Epithelial cell of proximal tubule (primary cell): ENCODE results near the gene PCNX2. TPM values are rescaled to one million over a fixed set of nuclear protein-coding genes. Genes with fewer than 3 reads are reported as not detected.
"Not testable (repeated sequence)": the region's sequence is repeated elsewhere in the genome, so short reads cannot be mapped to it uniquely, and the experiment has no call there.

Experiments
- DNase-seq: peaks from one replicate; pipeline ENCODE4 v3.0.0-alpha.2; 2011; ENCODE audit warnings: low read depth
- H3K4me3 ChIP-seq: 2 replicates; pipeline ENCODE4 v1.5.1; 2011; ENCODE audit warnings: low read depth, mild to moderate bottlenecking, low read length
- CTCF ChIP-seq: conservative IDR thresholded peaks from 2 replicates; pipeline ENCODE4 v1.5.1; 2012; ENCODE audit warnings: low read depth, mild to moderate bottlenecking, low read length
- total RNA-seq: library from RNA; depleted of rRNA; stranded (reverse); fragments of >200 nt; gene quantifications from 2 replicates; pipeline ENCODE4 v1.2.3, GENCODE V29; 2015

The PCNX2 gene
- total RNA-seq, 1 donor from 2014 or later, result 11.4 TPM

GRCh38 chr1:233144434-233144833 is 151.1 kb downstream of the PCNX2 start:
- no peak for DNase-seq
- no peak overlapping the region for H3K4me3 ChIP-seq
- no peak for TF ChIP-seq CTCF

DNA sequence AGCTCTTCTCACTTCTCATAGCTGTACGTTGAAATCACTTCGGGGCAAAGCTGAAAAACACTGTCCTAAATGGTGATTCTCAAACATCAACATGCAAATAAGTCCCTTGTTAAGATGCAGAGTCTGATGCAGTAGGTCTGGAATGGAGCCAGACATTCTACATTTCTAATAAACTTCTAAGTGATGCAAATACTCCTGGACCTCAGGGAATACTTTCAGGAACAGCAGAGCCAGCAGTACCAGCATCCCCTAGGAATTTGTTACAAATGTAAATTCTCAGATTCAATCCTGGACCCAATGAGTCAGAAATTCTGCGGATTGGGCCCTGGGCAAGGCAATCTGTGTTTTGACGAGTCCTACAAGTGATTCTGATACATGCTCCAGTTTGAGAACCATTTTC is 152.3 kb downstream of the PCNX2 start:
- TF ChIP-seq CTCF, result no peak
- no peak overlapping the region for H3K4me3 ChIP-seq
- DNase-seq, result no peak

- H3K4me3 ChIP-seq, result no peak overlapping the region
- TF ChIP-seq CTCF, result no peak
- no peak for DNase-seq
Measured at GRCh38 chr1:233140974-233141373, 154.6 kb downstream of the PCNX2 start.

DNA sequence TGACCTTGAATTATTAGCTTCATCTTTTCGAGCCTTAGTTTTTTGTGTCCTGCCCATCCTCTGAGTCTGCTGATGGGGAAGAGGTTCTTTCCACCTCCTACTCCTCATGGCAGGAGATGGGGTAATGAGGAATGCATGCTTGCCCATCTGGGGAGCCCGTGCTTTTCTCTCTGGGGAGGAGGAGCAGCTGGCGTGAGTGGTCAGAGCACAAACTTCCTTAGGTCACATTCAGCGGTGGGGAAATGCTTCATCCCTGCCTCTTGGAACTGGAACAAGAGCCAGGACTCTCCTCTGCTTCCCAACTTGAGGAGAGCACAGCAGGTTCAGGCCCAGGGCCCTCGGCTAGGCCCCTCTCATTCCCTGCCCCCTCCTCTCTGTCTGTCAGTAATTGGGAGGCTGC is 155.0 kb downstream of the PCNX2 start:
- no peak for DNase-seq
- TF ChIP-seq CTCF, result no peak
- no peak overlapping the region for H3K4me3 ChIP-seq

- H3K4me3 ChIP-seq, result no peak overlapping the region
- no peak for TF ChIP-seq CTCF
- DNase-seq, result no peak
Measured at GRCh38 chr1:233138788-233139585, 156.5 kb downstream of the PCNX2 start.

GRCh38 chr1:233135833-233136232 is 159.7 kb downstream of the PCNX2 start:
- DNase-seq, result no peak
- TF ChIP-seq CTCF, result no peak
- H3K4me3 ChIP-seq, result no peak overlapping the region

GRCh38 chr1:233132445-233132844 is 163.1 kb downstream of the PCNX2 start:
- no peak overlapping the region for H3K4me3 ChIP-seq
- no peak for DNase-seq
- no peak for TF ChIP-seq CTCF

DNA sequence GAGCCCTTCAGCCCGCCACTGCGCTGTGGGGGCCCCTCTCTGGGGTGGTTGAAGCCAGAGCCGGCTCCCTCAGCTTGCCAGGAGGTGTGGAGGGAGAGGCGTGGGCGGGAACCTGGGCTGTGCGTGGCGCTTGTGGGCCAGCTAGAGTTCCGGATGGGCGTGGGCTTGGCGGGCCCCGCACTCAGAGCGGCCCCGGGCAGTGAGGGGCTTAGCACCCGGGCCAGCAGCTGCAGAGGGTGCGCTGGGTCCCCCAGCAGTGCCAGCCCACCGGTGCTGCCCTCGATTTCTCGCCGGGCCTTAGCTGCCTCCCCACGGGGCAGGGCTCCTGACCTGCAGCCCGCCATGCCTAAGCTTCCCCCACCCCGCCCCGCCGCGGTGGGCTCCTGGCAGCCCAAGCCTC is 166.5 kb downstream of the PCNX2 start:
- H3K4me3 ChIP-seq, DNase-seq: not testable (repeated sequence)
